PC-3 (cell line): ENCODE measurements around the gene PTGS1. TPM values are rescaled to one million over a fixed set of nuclear protein-coding genes. Genes with fewer than 3 reads are reported as not detected.

Experiments used
- ATAC-seq: fragments of 200-7000 bp; cut with Tn5 transposase; 2 replicates; pipeline ENCODE4 v1.9.1; 2020; ENCODE audit warnings: mild to moderate bottlenecking, moderate library complexity
- BruUV-seq: library from RNA; stranded (reverse); fragments of 400-500 nt; replicated peaks from 2 replicates; lab custom pipeline; 2021; lab: Mats Ljungman, UMichigan
- CTCF ChIA-PET: fragments of 300-600 bp; sonication (Branson Sonifier 250); formaldehyde crosslinking; loops from one replicate; lab custom pipeline; 2022; ENCODE audit warnings: antibody characterized with exemption; lab: Charles Lee
- POLR2A ChIA-PET: fragments of 300-600 bp; sonication (Branson Sonifier 250); formaldehyde crosslinking; loops from one replicate; lab custom pipeline; 2022; ENCODE audit warnings: antibody characterized with exemption; ENCODE audit not compliant: unreplicated experiment; lab: Charles Lee
- DNase-seq: peaks from one replicate; pipeline ENCODE4 v3.0.0-alpha.2; 2015
- H2AFZ ChIP-seq: fragments of 300-600 bp; sonication (generic); 2 replicates; pipeline ENCODE4 v1.6.0; 2016; ENCODE audit warnings: antibody characterized with exemption, low read length
- H3F3A ChIP-seq: fragments of 300-600 bp; sonication (generic); one replicate; pipeline ENCODE4 v1.6.0; 2017; ENCODE audit warnings: antibody characterized with exemption, low read length, control low read depth, mild to moderate bottlenecking; ENCODE audit not compliant: unreplicated experiment
- H3K27ac ChIP-seq: fragments of 300-600 bp; sonication (generic); 2 replicates; pipeline ENCODE4 v1.5.1; 2016; ENCODE audit warnings: mild to moderate bottlenecking, low read length
- H3K27me3 ChIP-seq: fragments of 300-600 bp; sonication (generic); 2 replicates; pipeline ENCODE4 v1.6.1; 2016; ENCODE audit warnings: low read length, mixed read lengths
- H3K36me3 ChIP-seq: fragments of 300-600 bp; sonication (generic); 2 replicates; pipeline ENCODE4 v1.6.1; 2016; ENCODE audit warnings: low read depth, mixed run types, low read length, mixed read lengths
- H3K4me1 ChIP-seq: fragments of 300-600 bp; sonication (generic); 2 replicates; pipeline ENCODE4 v1.5.1; 2016; ENCODE audit warnings: low read length; ENCODE audit not compliant: insufficient read depth
- H3K4me2 ChIP-seq: fragments of 300-600 bp; sonication (generic); 2 replicates; pipeline ENCODE4 v1.6.0; 2016; ENCODE audit warnings: low read length
- H3K4me3 ChIP-seq: fragments of 300-600 bp; sonication (generic); 2 replicates; pipeline ENCODE4 v1.5.1; 2016; ENCODE audit warnings: mild to moderate bottlenecking, low read length, mixed read lengths
- H3K79me2 ChIP-seq: fragments of 300-600 bp; sonication (generic); 2 replicates; pipeline ENCODE4 v1.6.1; 2017; ENCODE audit warnings: low read length, mixed read lengths
- H3K9ac ChIP-seq: fragments of 300-600 bp; sonication (generic); 2 replicates; pipeline ENCODE4 v1.6.0; 2016; ENCODE audit warnings: mild to moderate bottlenecking, low read length
- H3K9me2 ChIP-seq: fragments of 300-600 bp; sonication (generic); replicated peaks from 2 replicates; pipeline ENCODE4 v1.6.1; 2016; ENCODE audit warnings: mixed run types, low read length, mixed read lengths
- H3K9me3 ChIP-seq: fragments of 300-600 bp; sonication (generic); 2 replicates; pipeline ENCODE4 v1.6.1; 2016; ENCODE audit warnings: low read length, mixed read lengths
- H4K20me1 ChIP-seq: fragments of 300-600 bp; sonication (generic); 2 replicates; pipeline ENCODE4 v1.6.1; 2016; ENCODE audit warnings: low read length, mixed read lengths
- CTCF ChIP-seq: fragments of 300-600 bp; sonication (generic); conservative IDR thresholded peaks from 2 replicates; pipeline ENCODE4 v1.5.1; 2017; ENCODE audit warnings: antibody characterized with exemption, low read depth, mild to moderate bottlenecking, low read length
- EZH2 ChIP-seq: fragments of 300-600 bp; sonication (generic); IDR thresholded peaks from one replicate; pipeline ENCODE4 v1.6.1; 2017; ENCODE audit warnings: antibody characterized with exemption, mild to moderate bottlenecking, low read length; ENCODE audit not compliant: unreplicated experiment
- EZH2phosphoT487 ChIP-seq: fragments of 300-600 bp; sonication (generic); IDR thresholded peaks from 2 replicates; pipeline ENCODE4 v1.6.1; 2018; ENCODE audit warnings: mild to moderate bottlenecking, antibody characterized with exemption, low read length, borderline replicate concordance
- intact Hi-C: fragments of 100-400 bp; cut with micrococcal nuclease; formaldehyde crosslinking; loops from 2 replicates; pipeline ENCODE4 v1.9.0; 2023
- total RNA-seq: library from RNA; depleted of rRNA; stranded (reverse); fragments of >200 nt; gene quantifications from 2 replicates; pipeline ENCODE4 v1.2.3, GENCODE V29; 2014

The PTGS1 gene
- total RNA-seq, 1 experiment from 2014 or later = 0.44 TPM

GRCh38 chr9:122354536-122355199, 16.2 kb upstream of the PTGS1 start:
- H3K4me1 ChIP-seq = no peaks in the 10 kb centered on the region
- H3K27me3 ChIP-seq = no peaks in the 10 kb centered on the region
- CTCF ChIA-PET = no interaction called here
- DNase-seq (no peak), ATAC-seq (no peak)
- no peaks in the 10 kb centered on the region for H3F3A ChIP-seq
- H2AFZ ChIP-seq = no peak overlapping the region
- no peaks in the 10 kb centered on the region for H3K79me2 ChIP-seq
- H3K4me2 ChIP-seq = no peak overlapping the region
- H3K4me3 ChIP-seq = no peak overlapping the region
- H3K36me3 ChIP-seq = no peaks in the 10 kb centered on the region
- TF ChIP-seq CTCF (no peak), EZH2phosphoT487 (no peak), EZH2 (no peak)
- no peaks in the 10 kb centered on the region for H4K20me1 ChIP-seq
- no peak overlapping the region for H3K27ac ChIP-seq
- POLR2A ChIA-PET = no interaction called here
- intact Hi-C loops = no loop called here
- no peak overlapping the region for H3K9ac ChIP-seq
- H3K9me3 ChIP-seq = no peaks in the 10 kb centered on the region
- no TSS peak for BruUV-seq
- no peaks in the 10 kb centered on the region for H3K9me2 ChIP-seq

- Histone ChIP-seq H3K27ac (no peak overlapping the region), H4K20me1 (no peaks in the 10 kb centered on the region), H3F3A (no peaks in the 10 kb centered on the region), H3K27me3 (no peaks in the 10 kb centered on the region), H3K4me1 (no peaks in the 10 kb centered on the region), H3K9ac (no peak overlapping the region), H3K79me2 (no peaks in the 10 kb centered on the region), H2AFZ (no peak overlapping the region), H3K36me3 (no peaks in the 10 kb centered on the region), H3K9me2 (no peaks in the 10 kb centered on the region), H3K9me3 (no peaks in the 10 kb centered on the region), H3K4me3 (no peak overlapping the region), H3K4me2 (no peak overlapping the region)
- intact Hi-C loops = no loop called here
- no peak for TF ChIP-seq CTCF
- TF ChIP-seq EZH2phosphoT487 = no peak
- no peak for TF ChIP-seq EZH2
- ChIA-PET POLR2A (no interaction called here), CTCF (no interaction called here)
- ATAC-seq (no peak), DNase-seq (no peak)
- no TSS peak for BruUV-seq
These were observed 15.4 kb upstream of the PTGS1 start for GRCh38 chr9:122355336-122355875.

- ChIA-PET POLR2A (no interaction called here), CTCF (no interaction called here)
- Histone ChIP-seq H3K4me1 (no peaks in the 10 kb centered on the region), H3K27ac (no peak overlapping the region), H3K36me3 (no peaks in the 10 kb centered on the region), H3K79me2 (no peaks in the 10 kb centered on the region), H3F3A (no peaks in the 10 kb centered on the region), H3K9me2 (no peaks in the 10 kb centered on the region), H3K27me3 (no peaks in the 10 kb centered on the region), H3K4me2 (no peak overlapping the region), H4K20me1 (no peaks in the 10 kb centered on the region), H3K4me3 (no peak overlapping the region), H2AFZ (no peak overlapping the region), H3K9me3 (no peaks in the 10 kb centered on the region), H3K9ac (no peak overlapping the region)
- DNase-seq (no peak), ATAC-seq (no peak)
- TF ChIP-seq EZH2phosphoT487 (no peak), CTCF (peak; percentile 44), EZH2 (no peak)
- no TSS peak for BruUV-seq
- intact Hi-C loops = no loop called here
These were observed 14.2 kb upstream of the PTGS1 start for GRCh38 chr9:122356627-122357026.
